IMR-90 (cell line): ENCODE results near the gene PLCH2.

ENCODE experiments used
- CEBPB ChIP-seq: IDR thresholded peaks from 2 replicates; pipeline ENCODE4 v1.6.1; 2012; ENCODE audit warnings: low read depth, low read length, improper control_type of control experiment
- FOS ChIP-seq: fragments of 150-350 bp; IDR thresholded peaks from 2 replicates; pipeline ENCODE4 v1.6.1; 2016; ENCODE audit warnings: low read depth, low read length
- MAFK ChIP-seq: IDR thresholded peaks from 2 replicates; pipeline ENCODE4 v1.6.1; 2012; ENCODE audit warnings: low read depth, low read length, improper control_type of control experiment
- MAZ ChIP-seq: IDR thresholded peaks from 2 replicates; pipeline ENCODE4 v1.6.1; 2012; ENCODE audit warnings: low read depth, mild to moderate bottlenecking, low read length, improper control_type of control experiment, moderate library complexity, borderline replicate concordance
- MXI1 ChIP-seq: IDR thresholded peaks from 2 replicates; pipeline ENCODE4 v1.6.1; 2012; ENCODE audit warnings: low read depth, mild to moderate bottlenecking, low read length, moderate library complexity, borderline replicate concordance
- NFE2L2 ChIP-seq: fragments of 150-350 bp; IDR thresholded peaks from 2 replicates; pipeline ENCODE4 v1.6.1; 2016; ENCODE audit warnings: low read depth, mild to moderate bottlenecking, low read length
- POLR2A ChIP-seq: IDR thresholded peaks from 2 replicates; pipeline ENCODE4 v1.6.1; 2012; ENCODE audit warnings: mild to moderate bottlenecking, low read depth, low read length
- RAD21 ChIP-seq: IDR thresholded peaks from 2 replicates; pipeline ENCODE4 v1.6.1; 2012; ENCODE audit warnings: low read length, improper control_type of control experiment
- RCOR1 ChIP-seq: IDR thresholded peaks from 2 replicates; pipeline ENCODE4 v1.6.1; 2012; ENCODE audit warnings: mild to moderate bottlenecking, low read length, improper control_type of control experiment; ENCODE audit not compliant: insufficient replicate concordance
- RFX5 ChIP-seq: IDR thresholded peaks from 2 replicates; pipeline ENCODE4 v1.8.0; 2012; ENCODE audit warnings: low read depth, mild to moderate bottlenecking, low read length, moderate library complexity
- SMC3 ChIP-seq: fragments of 150-350 bp; IDR thresholded peaks from 2 replicates; pipeline ENCODE4 v1.6.1; 2016; ENCODE audit warnings: low read depth, mild to moderate bottlenecking, antibody characterized with exemption, low read length, moderate library complexity
- TF ChIP-seq, protein P1 (sequence below): conservative IDR thresholded peaks from 2 replicates; pipeline ENCODE4 v1.5.1; 2012; ENCODE audit warnings: mild to moderate bottlenecking, low read depth, low read length, improper control_type of control experiment
- TF ChIP-seq, protein P2 (sequence below): fragments of 150-350 bp; IDR thresholded peaks from 2 replicates; pipeline ENCODE4 v1.6.1; 2017; ENCODE audit warnings: mild to moderate bottlenecking, antibody characterized with exemption, low read length, low read depth

GRCh38 chr1:2547210-2548067, 71.3 kb downstream of the PLCH2 start:
- TF ChIP-seq, protein P1, sequence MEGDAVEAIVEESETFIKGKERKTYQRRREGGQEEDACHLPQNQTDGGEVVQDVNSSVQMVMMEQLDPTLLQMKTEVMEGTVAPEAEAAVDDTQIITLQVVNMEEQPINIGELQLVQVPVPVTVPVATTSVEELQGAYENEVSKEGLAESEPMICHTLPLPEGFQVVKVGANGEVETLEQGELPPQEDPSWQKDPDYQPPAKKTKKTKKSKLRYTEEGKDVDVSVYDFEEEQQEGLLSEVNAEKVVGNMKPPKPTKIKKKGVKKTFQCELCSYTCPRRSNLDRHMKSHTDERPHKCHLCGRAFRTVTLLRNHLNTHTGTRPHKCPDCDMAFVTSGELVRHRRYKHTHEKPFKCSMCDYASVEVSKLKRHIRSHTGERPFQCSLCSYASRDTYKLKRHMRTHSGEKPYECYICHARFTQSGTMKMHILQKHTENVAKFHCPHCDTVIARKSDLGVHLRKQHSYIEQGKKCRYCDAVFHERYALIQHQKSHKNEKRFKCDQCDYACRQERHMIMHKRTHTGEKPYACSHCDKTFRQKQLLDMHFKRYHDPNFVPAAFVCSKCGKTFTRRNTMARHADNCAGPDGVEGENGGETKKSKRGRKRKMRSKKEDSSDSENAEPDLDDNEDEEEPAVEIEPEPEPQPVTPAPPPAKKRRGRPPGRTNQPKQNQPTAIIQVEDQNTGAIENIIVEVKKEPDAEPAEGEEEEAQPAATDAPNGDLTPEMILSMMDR = no peak
- TF ChIP-seq RFX5 (no peak), RAD21 (no peak), MAZ (no peak), POLR2A (no peak), MAFK (no peak), SMC3 (no peak), MXI1 (no peak), CEBPB (no peak), FOS (no peak), RCOR1 (no peak), NFE2L2 (no peak)
- TF ChIP-seq, protein P2, sequence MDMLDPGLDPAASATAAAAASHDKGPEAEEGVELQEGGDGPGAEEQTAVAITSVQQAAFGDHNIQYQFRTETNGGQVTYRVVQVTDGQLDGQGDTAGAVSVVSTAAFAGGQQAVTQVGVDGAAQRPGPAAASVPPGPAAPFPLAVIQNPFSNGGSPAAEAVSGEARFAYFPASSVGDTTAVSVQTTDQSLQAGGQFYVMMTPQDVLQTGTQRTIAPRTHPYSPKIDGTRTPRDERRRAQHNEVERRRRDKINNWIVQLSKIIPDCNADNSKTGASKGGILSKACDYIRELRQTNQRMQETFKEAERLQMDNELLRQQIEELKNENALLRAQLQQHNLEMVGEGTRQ = no peak
